ES-I3 (cell line): Measurements from ENCODE around the gene MTUS2.
"Not testable (repeated sequence)": the region's sequence is repeated elsewhere in the genome, so short reads cannot be mapped to it uniquely, and the experiment has no call there.

ENCODE experiments used
- H3K36me3 ChIP-seq: 2 replicates; pipeline ENCODE4 v1.6.1; 2013; ENCODE audit warnings: mild to moderate bottlenecking, low read length, control low read depth, moderate library complexity; ENCODE audit not compliant: insufficient read depth
- H3K4me1 ChIP-seq: 2 replicates; pipeline ENCODE4 v1.6.1; 2013; ENCODE audit warnings: mild to moderate bottlenecking, control low read depth, low read length; ENCODE audit not compliant: insufficient read depth
- H3K9ac ChIP-seq: 2 replicates; pipeline ENCODE4 v1.6.1; 2013; ENCODE audit warnings: low read depth, mild to moderate bottlenecking, low read length, moderate library complexity
- H3K9me3 ChIP-seq: 2 replicates; pipeline ENCODE4 v1.6.1; 2013; ENCODE audit warnings: mild to moderate bottlenecking, low read length, moderate library complexity; ENCODE audit not compliant: control insufficient read depth, insufficient read depth

The MTUS2 gene

GRCh38 chr13:28958018-28958417 lies 137.9 kb downstream of the MTUS2 start:
- Histone ChIP-seq H3K9me3 (no peaks in the 10 kb centered on the region), H3K9ac (no peak overlapping the region), H3K4me1 (no peaks in the 10 kb centered on the region), H3K36me3 (no peaks in the 10 kb centered on the region)

DNA sequence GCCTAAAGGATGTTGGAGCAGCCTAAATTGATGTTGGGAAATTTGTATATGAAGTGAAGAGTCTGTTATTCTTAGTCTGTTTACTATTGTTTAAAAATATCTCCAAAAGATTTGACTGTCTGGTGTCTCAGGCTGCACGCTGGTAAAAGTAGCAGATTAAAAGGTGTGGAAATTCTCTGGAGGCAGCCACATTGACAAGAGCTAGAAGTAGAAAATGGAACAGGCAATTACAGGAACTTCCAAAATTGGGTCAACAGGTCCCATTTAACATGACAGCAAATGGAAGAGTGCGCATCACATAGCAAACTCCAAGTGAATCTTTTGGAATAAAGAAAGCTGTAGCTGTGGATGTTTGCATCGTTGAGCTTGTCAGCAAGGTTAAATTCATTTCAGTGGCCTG lies 138.3 kb downstream of the MTUS2 start:
- H3K9ac ChIP-seq: no peak overlapping the region
- no peaks in the 10 kb centered on the region for H3K4me1 ChIP-seq
- H3K9me3 ChIP-seq: no peaks in the 10 kb centered on the region

GRCh38 chr13:28964052-28964451 lies 143.9 kb downstream of the MTUS2 start:
- no peaks in the 10 kb centered on the region for H3K9me3 ChIP-seq
- H3K36me3 ChIP-seq: no peaks in the 10 kb centered on the region
- no peak overlapping the region for H3K9ac ChIP-seq
- no peaks in the 10 kb centered on the region for H3K4me1 ChIP-seq

More for the DNA sequence above, 138.3 kb downstream of the MTUS2 start:
- H3K36me3 ChIP-seq: no peaks in the 10 kb centered on the region

DNA sequence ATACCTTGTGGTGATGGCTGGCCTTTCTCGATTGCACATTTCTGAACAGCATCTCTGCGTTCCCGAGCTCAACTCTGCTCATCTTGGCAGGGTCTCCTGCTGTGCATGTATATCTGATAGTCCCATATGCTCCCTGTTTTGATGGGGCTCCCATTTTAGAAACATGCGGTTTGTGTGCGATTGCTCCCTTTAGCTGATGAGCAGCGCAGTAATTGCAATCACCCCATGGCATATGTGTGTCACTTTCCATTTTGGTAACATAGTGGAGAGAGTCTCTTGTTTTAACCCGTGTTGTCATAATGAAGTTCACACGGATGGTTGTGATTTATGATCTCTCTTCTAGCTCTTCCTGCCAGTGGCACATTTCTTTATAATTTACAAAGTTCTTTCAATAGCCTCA lies 144.7 kb downstream of the MTUS2 start:
- H3K9me3 ChIP-seq: no peaks in the 10 kb centered on the region
- no peak overlapping the region for H3K9ac ChIP-seq
- H3K4me1 ChIP-seq: no peaks in the 10 kb centered on the region
- no peaks in the 10 kb centered on the region for H3K36me3 ChIP-seq

DNA sequence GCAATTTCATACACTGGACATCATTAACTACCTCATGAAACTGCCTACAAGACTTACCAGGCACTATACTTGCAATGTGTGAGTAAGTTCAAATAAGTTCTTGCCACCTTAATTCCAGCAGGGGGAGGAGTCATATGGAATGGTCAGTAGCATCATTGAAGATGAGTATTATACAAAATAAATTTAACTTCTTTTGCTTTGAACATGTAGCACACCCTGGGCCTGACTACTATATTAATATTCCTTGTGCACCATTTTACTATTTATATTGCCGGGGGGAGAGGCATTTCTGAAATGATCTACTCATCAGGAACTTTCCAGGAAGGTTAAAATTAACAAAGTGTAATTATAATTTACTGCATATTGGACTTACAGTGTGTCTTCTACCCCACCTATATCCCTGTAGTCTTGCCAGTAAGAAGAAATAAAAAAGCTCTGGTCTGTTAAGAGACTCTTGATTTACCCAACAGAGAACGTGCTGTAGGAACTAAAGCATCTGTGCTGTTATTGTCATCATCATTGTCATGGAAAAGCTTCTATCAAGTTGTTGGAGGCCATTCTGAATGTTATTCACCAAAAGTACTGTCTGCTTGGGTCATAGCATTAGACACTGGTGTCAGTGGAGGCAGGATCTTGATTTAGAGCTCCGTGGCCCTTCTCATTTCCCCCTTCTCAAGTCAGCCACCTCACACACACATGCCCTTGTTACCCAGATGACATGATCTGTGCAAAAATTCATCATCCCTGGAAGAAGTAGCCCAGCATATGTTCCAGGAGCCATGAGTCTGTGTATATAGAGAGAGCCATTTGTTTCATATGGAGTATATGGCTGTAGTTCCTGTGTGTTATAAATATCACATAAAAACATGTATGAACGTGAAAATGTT lies 147.1 kb downstream of the MTUS2 start:
- H3K4me1 ChIP-seq: no peaks in the 10 kb centered on the region
- no peaks in the 10 kb centered on the region for H3K36me3 ChIP-seq
- H3K9me3 ChIP-seq: no peaks in the 10 kb centered on the region
- no peak overlapping the region for H3K9ac ChIP-seq

DNA sequence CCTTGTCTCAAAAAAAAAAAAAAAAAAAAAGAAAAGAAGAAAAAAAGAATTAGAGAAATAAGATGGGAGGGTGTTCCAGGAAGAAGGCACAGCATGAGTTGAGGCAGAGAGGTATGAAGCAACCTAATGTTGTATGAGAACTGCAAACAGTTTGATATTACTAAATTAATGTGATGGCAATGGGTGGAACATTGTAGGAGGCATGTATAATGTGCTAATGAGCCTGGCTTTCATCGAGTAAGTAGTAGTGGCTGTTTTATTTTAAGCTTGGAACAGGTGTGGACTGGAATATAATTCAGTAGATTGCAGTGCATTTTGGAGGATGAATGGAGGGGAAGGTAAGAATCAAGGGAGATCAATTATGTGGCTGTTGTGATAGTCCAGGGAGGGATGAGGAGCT lies 156.1 kb downstream of the MTUS2 start:
- Histone ChIP-seq H3K36me3 (no peaks in the 10 kb centered on the region), H3K9me3 (no peaks in the 10 kb centered on the region), H3K4me1 (no peaks in the 10 kb centered on the region), H3K9ac (no peak overlapping the region)

DNA sequence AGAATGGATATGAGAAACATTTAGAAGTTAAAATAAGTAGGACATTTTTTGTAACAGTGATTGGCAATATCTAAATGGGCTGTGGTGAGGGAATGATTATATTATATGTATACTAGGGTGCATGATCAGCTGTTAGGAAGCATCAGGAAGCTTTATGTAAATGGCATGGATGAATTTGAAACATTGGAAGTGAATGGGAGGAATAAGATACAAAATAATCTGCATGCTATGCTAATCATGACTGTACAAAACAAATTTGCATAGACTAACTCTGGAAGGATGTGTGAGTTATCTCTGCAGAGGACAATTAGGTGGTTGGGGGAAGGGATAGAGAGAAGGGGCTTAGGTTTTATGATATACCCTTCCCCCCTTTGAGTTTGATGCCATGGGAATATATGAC lies 156.5 kb downstream of the MTUS2 start:
- H3K4me1 ChIP-seq: no peaks in the 10 kb centered on the region
- H3K9me3 ChIP-seq: no peaks in the 10 kb centered on the region
- H3K9ac ChIP-seq: no peak overlapping the region
- no peaks in the 10 kb centered on the region for H3K36me3 ChIP-seq

GRCh38 chr13:28978574-28978973 lies 158.4 kb downstream of the MTUS2 start:
- Histone ChIP-seq H3K9ac (no peak overlapping the region), H3K36me3 (no peaks in the 10 kb centered on the region), H3K4me1 (no peaks in the 10 kb centered on the region), H3K9me3 (no peaks in the 10 kb centered on the region)

- Histone ChIP-seq H3K4me1 (no peaks in the 10 kb centered on the region), H3K9me3 (no peaks in the 10 kb centered on the region), H3K36me3 (no peaks in the 10 kb centered on the region), H3K9ac (no peak overlapping the region)
These were observed 161.4 kb downstream of the MTUS2 start for GRCh38 chr13:28981530-28981929.

DNA sequence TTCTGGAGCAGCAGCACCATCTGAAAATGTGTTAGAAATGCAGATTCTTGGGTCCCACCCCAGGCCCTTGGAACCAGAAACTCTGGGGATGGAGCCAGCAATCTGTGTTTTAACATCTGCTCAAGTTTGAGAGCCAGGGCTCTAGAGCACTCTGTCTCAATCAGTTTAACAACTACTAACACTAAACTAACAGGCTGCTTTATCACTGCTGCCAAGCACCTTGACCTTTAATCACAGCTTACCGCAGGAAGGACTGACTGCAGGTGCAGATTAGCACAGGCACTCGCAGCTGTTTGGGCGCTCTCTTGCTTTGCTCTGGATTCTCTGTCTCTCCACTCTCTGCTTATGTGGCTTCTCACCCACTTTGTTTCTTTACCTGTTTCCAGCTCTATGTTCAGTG lies 163.5 kb downstream of the MTUS2 start:
- Histone ChIP-seq H3K9me3 (no peaks in the 10 kb centered on the region), H3K4me1 (no peaks in the 10 kb centered on the region), H3K36me3 (no peaks in the 10 kb centered on the region), H3K9ac (no peak overlapping the region)

DNA sequence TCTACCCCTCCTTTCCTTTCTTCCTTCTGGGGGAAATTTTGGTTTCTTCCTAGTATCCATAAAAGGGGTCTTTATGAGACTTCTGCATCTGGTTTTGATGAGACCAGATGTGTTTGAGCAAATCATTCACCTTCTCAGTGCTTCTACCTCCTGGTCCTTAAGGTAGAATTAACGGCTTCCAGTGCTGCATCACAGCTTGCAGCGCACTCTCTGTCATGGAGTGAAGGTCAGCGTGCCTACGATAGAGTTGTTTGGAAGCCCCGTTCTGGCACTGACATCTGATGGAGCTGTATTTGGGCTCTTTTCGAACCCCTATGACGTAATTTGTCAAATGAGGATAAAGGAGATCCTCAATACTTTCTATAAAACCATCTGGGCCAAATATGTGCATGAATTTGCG lies 164.2 kb downstream of the MTUS2 start:
- Histone ChIP-seq H3K36me3 (no peaks in the 10 kb centered on the region), H3K9ac (no peak overlapping the region), H3K9me3 (no peaks in the 10 kb centered on the region), H3K4me1 (no peaks in the 10 kb centered on the region)

DNA sequence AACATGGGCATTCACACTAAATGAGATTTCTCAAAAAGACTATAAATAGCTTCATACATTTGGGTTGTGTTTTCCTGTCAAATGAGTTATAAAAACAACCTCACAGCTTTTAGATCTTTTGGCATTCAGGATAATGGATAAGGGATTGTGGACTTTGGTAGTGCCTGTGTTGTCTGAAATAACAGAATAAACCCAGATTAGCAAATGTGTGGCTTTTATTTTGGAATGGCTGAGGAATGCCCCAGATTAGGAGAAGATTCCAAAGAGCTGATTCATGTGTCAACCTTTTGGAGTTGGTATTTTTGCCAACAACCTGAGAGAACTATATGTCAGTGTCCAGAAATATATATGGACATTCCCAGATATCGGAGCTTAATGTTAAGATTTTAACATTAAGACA lies 164.7 kb downstream of the MTUS2 start:
- no peak overlapping the region for H3K9ac ChIP-seq
- H3K9me3 ChIP-seq: no peaks in the 10 kb centered on the region
- no peaks in the 10 kb centered on the region for H3K36me3 ChIP-seq
- no peaks in the 10 kb centered on the region for H3K4me1 ChIP-seq

DNA sequence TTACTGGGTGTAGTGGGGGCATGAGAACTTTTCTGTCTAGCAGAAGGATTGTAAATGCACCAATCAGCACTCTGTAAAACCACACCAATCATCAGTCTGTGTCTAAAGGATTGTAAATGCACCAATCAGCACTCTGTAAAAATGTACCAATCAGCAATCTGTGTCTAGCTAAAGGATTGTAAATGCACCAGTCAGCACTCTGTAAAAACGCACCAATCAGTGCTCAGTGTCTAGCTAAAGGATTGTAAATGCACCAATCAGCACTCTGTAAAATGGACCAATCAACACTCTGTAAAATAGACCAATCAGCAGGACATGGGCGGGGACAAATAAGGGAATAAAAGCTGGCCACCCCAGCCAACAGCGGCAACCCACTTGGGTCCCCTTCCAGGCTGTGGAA lies 170.2 kb downstream of the MTUS2 start:
- not testable (repeated sequence) for H3K36me3 ChIP-seq, H3K9me3 ChIP-seq, H3K4me1 ChIP-seq, H3K9ac ChIP-seq

DNA sequence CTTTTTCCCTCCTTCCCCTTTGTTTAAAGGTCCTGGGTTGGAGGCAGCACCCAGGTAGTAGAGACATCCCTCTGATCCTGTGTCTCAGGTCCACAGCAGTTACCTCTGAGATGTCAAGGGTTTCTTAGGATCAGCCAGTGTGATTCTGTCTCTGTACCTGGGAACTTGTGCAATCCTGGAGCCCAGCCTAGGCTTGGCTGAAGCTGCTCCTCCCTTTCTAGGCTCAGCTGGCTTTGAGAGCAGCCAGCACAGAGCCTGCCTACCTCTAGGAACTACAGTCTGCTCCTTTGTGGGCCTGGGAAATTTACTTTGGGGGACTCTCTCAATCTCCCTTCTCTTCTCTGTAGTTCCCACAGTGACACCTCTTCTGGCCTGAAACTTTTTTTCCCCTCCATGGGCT lies 171.6 kb downstream of the MTUS2 start:
- no peak overlapping the region for H3K9ac ChIP-seq
- H3K36me3 ChIP-seq: no peaks in the 10 kb centered on the region
- no peaks in the 10 kb centered on the region for H3K9me3 ChIP-seq
- H3K4me1 ChIP-seq: no peaks in the 10 kb centered on the region

GRCh38 chr13:29000826-29001225 lies 180.7 kb downstream of the MTUS2 start:
- Histone ChIP-seq H3K9ac (no peak overlapping the region), H3K4me1 (no peaks in the 10 kb centered on the region), H3K36me3 (no peaks in the 10 kb centered on the region), H3K9me3 (no peaks in the 10 kb centered on the region)
